CD4-positive, alpha-beta T cell treated with Interleukin-6 at 100 ng/mL for 8 hours (primary cell): ENCODE measurements around the gene RELN.

Experiments used
- DNase-seq: peaks from one replicate; pipeline ENCODE4 v3.0.0-alpha.2; 2020; ENCODE audit warnings: mixed read lengths, low spot score

The RELN gene

DNA sequence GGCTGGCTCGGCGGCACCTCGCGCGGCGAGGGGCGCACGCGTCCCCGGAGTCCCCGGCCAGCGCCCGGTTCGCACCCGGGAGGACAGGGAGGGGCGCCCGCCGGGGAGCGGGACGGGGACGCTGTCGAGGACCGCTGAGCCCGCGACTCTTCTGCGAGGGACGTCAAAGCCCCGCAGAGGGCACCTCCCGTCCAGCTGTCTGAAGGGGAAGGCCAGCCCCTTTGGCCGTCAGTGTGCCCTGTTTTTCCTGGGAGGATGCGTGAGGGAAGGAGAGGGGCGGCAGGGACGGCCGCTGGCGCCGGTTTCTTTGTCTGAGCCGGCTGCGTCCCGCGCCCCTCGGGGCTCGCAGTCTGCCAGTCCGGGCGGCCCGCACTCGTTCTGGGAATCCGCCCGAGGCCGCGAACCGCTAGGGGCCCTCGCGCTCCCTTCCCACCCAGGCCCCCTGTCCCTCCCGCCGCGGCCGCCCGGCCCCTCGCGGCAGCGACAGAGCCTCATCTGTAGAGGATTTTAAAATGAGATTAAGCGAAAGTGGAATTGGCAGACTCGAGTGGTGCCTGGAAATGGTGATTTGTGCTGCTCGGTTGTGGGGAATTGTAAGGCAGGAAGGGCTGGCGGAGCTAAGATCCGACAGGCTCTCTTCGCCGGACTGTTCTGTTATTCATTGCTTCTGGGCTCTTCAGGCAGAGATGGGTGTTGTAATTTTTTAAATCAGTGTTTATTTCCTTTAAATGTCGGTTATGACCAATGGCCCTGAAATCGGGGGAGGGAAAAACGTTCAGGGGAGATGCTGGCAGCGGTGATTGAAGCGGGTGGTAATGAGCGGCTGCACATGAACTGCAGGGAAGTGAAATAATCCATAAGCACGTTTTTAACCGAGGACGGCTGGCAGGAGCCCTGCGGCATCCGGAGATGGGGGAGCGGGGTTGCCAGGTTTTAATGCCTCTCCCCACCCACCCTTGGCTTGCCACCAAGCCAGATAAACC, 618 bp upstream of the RELN start:
- DNase-seq: no peak

DNA sequence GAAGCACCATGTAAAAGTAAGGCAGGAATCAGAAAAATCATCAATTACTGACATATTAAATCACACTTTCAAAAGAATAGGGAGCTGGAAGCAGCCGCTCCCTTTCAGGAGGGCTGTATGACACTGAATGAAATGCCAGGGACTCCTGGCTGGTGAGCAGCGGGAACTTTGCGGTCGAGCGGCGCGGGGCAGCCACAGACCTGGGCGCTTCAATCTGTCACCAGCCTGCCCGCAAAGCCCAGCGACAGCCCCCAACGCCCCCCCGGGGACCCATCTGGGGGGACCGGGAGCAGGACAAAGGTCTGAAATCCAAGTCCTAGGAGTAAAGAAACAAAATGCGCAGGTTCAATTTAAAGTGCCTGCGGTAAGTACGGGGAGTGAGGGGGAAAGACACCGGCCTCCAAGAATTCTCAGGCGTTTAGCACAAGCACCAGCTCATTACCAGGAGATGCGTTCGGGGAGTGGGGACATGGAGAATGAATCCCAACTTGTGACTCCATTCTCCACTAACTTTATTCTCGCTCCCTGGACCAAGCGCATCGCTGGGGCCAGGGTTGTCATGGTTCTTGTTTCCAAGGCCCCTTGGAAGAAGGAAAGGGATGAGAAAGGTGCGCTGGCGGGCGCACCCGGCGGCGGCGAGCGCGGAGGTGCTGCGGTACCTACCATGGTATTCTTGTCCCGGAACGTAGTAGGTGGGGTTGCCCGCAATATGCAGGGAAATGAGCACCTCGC, 824 bp downstream of the RELN start:
- DNase-seq: no peak

DNA sequence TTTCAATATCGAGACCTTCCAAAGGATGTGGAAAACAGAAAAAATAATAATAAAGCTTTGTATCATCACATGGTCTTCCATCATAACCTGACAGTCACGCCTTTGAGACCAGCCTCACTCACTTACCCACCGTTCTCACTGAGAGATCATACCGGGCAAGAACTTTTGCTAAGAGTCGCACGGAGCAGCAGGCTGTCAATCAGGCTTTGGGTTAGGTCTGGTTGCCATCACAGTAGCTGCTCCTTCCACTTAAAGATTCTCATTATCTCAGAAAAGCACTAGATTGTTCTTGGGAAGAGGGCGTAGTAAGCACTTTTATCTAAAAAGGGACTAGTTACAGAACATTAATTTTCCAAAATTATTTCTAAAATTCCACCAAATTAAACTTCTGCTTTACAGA, 2.0 kb downstream of the RELN start:
- no peak for DNase-seq

DNA sequence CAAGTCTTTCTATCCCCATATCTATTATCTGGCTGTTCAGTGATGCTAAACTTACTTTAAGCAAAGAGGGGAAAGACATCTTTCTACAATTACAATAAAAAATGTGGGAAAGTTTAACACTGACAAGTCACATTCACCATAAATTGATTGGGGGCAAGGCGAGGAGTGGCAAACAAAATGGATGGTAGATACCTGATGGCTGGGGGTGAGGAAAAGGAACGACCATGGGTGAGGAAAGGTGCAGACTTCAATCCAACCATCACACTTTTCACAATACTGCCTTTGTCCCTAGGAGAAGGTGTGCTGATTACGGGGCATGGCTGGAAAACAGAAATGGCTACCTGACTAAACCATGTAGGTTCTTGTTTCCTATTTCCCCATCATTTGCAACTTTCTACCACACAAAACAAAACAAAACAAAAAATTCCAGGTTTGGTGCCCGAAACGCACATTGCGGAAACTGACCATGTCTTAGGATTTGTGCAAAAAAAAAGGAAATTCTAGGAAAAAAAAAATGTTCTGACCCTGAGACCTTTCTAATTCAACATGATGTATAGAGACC, 3.8 kb downstream of the RELN start:
- no peak for DNase-seq

DNA sequence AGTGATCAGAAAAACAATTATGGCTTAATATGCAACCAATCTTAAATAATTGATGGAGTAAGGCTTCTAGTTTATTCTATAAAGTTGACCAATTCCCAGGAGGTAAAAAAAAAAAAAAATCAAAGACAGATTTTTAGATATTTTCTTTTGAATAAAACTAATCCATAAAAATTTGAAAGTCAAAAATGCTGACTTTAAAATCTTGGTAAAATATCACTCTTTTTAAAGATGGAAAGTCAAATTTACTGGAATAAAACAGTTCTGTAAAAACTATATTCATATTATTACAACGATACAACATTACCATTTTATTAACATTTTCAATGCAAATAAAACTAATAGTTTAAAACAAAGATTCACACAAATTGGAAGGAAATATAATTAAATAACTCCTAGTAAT, 5.4 kb downstream of the RELN start:
- DNase-seq: no peak

DNA sequence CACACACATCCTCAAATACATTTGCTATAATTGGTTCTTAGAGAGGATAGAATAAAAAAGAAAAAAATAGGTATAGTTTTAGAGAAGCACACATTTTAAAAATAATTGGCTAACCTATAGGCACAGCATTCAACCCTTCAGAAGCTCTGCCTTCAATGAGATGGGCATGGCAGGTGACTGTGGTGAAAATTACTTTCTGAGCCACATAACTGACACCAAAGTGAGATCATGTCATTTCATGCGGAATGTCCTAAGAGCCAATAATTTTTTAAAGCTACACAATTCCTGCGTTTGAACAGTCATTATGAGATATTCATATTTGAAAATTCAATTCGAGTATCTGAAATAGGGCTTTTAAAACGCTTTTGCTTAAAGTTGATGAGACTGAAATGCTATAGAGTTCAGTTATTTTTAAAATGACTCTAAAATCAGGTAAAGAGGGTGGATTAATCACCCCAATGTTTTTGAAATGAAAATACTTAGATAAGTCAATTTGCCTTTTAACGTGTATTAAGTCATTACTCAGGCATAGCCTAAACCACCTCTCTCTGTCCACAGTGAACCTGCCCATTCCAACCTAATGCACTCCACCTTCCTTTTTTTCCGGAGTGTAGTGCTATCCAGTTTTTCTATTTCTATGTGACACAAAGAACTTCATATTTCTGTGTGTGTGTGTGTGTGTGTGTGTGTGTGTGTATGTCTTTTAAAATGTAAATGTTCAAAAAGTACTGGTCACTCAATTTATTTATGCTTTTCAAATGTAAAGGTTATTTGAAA, 6.1 kb downstream of the RELN start:
- DNase-seq: no peak

DNA sequence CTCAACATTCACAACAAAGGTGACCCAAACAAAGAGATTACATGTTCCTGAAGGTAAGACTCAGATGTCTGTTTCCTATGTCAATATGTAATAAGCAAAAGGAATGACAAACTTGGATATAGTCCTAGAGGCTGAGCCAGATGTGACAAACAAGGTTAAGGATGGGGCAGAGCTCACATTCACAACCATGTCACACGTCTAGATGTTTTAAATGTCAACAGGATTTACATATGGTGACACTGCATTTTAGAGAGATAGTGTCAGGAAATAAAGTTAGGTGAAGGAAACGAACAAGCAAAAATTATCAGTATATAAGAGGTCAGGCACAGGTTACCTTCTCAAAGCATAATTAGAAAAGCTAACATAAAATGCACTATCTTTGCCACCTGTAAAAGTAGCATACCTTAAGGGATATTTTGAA, 8.4 kb downstream of the RELN start:
- no peak for DNase-seq

DNA sequence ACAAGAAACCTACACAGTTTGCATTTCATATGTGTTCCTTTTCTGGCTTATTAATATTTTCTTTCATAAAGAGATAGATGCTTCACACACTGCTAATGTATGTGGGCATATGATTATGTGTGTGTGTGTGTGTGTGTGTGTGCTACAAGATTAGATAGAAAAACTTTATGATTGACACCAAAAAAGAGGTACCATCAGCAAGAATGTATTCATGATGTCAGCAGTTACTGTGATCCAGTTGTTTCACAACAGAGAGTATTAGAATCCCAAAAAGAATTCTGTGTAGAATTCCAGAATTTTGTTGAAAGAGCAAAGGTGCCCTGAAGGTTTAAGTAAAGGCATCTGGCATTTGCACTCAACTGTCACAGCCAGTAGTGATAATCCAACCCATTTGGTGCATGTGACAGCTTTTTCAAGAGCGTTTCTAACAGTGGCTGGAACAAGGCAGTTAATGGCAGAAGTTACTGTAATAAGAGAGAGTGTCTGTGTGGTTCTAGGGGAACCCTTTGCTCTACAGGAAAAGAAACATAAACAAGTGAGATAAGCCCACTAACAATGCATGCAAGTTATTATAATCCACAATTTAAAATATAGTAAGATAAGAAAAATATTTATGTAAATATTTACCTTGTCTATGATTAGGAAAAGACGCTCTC, 16.6 kb downstream of the RELN start:
- no peak for DNase-seq

DNA sequence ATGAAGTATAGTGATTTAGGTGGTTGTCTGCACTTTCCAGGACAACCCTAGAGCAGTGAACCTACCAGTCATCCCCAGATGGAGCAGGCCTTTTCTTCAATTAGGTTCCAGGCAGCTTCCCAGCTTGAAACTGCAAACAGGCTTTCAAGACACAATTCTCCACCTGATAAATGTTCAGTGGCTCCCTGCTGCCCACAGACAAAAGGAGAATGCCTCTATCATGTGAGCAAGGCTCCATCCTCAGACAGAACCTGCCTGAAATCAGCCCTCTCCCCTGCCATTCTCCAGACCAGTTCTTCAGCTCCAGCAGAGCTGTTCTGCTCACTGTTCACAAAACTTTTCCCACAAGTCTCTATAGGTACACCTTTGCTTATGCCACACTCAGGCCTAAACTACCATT, 22.1 kb downstream of the RELN start:
- no peak for DNase-seq

DNA sequence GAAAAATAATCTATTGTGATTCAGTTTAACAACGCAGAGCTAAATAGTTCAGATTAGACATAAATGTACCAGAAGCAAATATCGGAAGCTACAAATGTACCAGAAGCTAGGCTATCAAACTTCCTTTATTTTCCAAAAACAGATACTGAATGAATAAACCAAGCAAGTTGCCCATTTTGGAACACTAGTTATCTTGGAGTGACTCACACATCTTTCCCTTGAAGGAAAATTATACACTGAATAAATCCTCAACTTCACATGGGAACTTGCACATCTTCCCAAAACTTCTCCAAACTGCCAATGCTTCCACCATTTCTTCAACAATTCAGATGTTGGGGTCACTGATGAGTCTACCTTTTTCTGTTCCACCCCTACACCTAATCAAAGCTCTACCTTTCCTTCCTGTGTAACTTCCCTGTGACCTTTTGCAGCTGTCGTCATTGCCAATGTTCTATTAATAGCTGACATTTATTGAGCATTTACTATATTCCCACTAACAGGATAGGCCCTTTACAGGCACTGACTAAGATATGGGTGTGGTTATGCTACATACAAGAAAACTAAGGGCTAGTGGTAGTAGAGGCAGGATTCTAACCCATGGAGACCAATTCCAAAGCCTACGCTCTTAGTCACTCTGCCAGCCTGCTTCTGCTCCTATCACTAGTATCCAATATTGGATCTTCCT, 22.7 kb downstream of the RELN start:
- no peak for DNase-seq

DNA sequence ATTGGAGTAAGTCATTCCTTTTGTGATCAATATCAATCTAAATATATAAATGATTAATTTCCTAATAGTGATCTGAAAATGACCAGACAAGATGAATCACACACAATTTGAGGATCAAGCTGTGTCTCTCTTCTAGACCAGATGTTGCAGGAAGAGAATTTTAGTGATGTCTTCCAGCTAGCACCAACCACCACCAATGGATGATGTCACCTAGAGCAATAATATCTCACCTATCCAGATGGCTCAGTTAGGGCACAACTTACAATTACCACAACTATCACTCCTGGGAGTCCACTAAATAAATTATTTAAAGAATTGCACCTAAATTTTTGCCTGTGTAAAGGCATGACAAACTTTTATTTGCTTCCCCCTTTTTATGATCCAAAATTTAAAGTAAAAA, 25.2 kb downstream of the RELN start:
- DNase-seq: no peak

DNA sequence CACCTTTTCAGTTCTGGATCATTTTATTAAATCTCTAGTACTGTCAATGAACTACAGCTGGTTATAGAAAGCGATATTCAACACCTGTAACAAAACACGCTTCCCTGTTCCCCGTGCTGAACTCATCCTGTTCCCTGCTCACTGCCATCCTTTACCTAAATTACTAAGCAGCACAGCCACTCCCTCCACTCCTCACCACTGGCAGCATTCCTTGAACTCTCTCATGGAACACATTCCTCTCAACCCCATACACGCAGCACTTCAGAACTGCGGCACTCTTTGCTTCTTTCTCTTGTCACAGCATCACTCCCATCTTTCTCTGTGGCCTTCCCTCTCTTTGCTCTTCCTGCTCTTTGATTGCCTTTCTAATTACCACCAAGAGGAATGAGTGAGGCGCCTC, 27.4 kb downstream of the RELN start:
- DNase-seq: no peak

DNA sequence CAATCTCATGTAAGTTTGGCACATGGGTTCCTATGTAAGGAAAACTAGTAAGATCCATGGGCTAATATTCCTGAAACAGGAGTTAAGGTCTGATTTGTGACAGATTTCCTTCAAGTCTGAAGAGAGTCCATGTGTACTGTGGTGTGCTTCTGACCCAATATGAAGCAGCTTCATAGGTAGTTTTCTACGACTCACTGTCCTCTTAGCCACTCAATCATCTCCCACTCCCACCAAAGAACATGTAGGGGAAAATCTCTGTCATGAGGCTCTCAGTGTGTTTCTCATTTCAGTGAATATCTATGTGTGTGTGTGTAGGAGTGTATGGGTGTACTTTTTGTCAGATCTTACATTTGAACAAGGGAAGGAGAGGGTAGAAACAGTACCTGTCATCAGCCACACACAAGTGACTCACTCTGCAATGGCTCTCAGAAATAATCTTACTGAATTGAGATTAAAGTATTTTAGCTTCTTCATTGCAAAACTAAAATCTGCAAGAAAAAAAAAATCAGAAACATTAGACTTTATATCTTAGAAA, 31.1 kb downstream of the RELN start:
- no peak for DNase-seq

DNA sequence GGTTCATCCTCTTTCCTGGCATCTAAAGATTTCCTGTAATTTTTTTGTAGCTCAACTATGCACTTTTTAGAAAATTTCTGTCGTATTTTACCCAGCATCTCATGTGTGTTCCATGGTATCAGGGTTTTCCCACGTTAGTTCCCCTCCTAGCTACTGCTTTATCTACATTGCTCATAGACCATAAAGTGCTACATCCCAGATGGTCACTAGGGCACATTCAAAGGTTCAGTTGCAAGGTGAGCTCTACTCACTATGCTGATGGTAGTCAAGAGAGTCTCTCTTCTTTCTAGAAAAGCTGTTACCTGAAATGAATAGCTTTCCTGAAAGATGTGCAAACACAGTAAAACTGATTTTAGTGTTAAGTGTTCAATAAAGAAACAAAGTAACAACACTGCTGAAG, 33.5 kb downstream of the RELN start:
- DNase-seq: no peak

DNA sequence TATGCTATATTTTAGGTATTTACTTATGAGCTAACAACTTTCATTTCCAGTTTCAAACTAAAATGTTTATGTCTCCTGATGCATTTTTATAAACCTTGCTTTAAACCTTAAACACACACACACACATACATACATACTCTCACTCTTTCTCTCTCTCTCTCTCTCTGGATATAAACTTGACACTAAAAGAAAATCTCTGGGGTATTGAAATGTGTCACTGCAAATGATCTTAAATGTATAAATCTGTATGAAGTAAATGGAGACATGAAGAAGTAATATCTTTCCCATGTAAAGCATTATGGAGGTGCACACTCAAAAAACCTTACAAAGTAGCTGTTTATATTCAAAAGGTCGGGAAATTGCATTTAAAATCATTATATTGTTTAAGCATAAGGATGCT, 37.0 kb downstream of the RELN start:
- no peak for DNase-seq

DNA sequence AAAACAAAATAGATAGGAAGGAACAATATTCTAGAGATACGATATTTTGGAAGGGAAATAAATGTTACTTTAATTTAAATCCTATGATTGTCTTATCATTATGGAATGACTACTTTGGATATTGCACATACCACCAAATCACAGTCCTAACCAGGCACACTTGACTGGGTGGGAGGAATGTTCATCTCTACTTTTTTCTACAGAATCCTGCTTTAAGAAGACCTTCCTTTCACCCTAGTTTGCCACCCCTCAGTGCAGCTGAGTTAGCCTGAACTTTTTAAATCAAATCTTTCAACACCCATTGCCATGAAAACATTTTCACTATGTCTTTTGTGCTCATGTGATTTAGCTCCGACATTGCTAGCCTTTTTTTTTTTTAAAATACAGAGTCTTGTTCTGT, 38.1 kb downstream of the RELN start:
- DNase-seq: no peak

DNA sequence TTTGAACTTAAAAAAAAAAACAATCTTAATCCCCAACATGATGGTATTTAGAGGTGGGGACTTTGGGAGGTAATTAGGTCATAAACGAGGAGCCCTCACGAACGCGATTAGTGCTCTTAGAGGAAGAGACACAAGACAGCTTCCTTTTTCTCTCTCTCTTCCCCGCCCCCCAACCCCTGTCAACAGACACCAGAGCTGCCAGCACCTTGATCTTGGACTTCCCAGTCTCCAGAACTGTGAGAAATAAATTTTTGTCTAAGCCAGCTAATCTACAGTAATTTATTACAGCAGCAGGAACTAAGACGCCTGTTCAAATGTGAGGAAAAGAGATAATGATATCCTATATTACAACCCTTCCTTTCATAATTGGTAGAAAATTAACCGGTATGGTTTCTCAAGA, 40.1 kb downstream of the RELN start:
- DNase-seq: no peak

DNA sequence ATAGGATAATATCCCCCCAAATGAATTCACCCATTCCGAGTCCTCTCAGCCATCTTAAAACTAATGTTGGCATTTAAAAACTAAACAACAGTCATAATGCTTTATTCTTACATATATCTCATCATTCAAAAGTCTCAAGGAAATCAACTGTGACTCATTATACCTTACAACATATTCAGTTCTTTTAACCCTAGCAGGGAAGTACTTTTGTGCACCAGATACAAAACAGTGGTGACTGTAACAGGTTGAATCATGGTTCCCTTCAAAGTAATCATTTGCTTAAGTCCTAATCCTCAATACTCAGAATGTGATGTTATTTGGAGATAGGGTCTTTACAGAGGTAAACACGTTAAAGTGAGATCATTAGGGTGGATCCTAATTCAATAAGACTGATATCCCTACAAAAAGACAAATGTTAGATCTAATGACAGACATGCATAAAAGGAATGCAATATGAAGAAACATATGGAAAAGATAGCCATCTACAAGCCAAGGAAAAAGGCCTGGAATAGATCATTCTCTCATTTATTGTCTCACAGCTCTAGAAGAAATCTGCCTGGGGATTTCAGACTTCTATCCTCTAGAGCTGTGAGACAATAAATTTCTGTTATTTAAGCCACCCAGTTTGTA, 42.3 kb downstream of the RELN start:
- DNase-seq: no peak

DNA sequence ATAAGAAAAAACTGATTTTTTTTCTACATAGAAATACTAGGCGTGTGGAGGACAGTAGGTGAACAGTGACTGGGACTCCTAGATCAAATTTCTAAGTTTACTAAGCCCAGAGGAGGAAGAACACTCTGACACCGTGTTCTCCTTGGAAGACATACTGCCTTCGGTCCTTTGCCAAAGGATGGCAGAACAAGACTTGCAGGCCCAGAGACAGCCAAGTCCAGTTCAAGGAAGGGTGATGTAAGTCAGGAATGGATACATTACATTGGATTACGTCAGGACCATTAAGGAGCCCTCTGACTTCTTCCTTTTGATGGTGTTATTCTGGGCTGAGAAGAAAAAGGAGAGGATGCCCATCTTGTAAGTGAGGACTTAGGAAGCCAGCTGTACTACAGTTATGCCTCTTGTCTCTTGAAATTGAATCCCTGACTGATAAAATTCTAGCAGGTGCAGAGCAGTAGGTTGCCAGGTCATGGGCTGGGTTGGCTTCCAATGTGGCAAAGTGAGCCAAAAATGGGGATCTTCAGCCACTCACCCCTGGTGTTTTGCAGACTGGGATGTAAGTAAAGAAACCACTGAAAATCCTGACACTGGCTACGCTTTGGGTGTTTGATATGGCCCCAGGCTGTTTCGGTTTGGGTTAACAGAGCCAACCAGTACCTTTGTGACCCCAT, 45.1 kb downstream of the RELN start:
- DNase-seq: no peak

DNA sequence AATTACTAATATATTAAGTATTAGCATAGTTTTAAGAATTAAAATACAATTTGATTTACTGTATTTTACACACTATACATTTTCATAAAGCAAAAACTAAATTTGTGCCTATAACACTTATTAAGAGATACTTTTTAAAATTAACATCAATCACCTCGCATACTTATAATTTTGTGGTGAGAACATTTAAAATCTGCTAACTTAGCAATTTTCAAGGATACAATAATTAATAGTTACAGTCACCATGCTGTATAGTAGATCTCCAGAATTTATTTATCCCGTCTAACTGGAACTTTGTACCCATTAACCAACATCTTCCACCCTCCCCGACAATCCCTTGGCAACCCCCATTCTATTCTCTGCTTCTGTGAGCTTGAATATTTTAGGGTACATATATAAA, 47.5 kb downstream of the RELN start:
- no peak for DNase-seq
